Loucy (cell line): Measurements from ENCODE around the gene FAM3B.

ENCODE experiments used
- EZH2phosphoT487 ChIP-seq: fragments of 200-600 bp; IDR thresholded peaks from 2 replicates; pipeline ENCODE4 v1.6.1; 2018; ENCODE audit warnings: antibody characterized with exemption, mild to moderate bottlenecking, moderate library complexity, borderline replicate concordance
- TF ChIP-seq, protein P1 (sequence below): fragments of 200-600 bp; sonication (generic); conservative IDR thresholded peaks from 2 replicates; pipeline ENCODE4 v1.5.1; 2014; ENCODE audit warnings: mild to moderate bottlenecking, antibody characterized with exemption, low read length

DNA sequence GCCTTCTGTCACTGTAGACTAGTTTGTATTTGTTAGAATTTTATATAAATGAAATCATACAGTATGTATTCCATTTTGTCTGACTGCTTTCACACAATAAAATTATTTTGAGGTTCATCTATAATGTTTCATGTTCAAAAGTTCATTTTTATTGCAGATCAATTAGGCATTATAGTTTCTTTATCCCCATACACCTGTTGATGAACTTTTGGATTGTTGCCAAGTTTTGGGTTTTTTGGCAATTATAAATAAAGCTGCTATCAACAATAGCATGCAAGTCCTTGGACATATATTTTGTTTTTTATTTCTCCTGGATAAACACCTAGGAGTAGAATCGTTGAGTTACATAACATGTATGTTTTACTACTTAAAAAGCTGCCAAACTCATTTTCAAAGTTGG lies 47.1 kb upstream of the FAM3B start:
- no peak for TF ChIP-seq EZH2phosphoT487
- TF ChIP-seq, protein P1, sequence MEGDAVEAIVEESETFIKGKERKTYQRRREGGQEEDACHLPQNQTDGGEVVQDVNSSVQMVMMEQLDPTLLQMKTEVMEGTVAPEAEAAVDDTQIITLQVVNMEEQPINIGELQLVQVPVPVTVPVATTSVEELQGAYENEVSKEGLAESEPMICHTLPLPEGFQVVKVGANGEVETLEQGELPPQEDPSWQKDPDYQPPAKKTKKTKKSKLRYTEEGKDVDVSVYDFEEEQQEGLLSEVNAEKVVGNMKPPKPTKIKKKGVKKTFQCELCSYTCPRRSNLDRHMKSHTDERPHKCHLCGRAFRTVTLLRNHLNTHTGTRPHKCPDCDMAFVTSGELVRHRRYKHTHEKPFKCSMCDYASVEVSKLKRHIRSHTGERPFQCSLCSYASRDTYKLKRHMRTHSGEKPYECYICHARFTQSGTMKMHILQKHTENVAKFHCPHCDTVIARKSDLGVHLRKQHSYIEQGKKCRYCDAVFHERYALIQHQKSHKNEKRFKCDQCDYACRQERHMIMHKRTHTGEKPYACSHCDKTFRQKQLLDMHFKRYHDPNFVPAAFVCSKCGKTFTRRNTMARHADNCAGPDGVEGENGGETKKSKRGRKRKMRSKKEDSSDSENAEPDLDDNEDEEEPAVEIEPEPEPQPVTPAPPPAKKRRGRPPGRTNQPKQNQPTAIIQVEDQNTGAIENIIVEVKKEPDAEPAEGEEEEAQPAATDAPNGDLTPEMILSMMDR = no peak
